Body of pancreas (tissue), 4 donors: ENCODE results near the gene RAB7A.

Experiments used
- CTCF ChIP-seq, 7 experiments: fragments of 450-650 bp in 4 of 7; fragments of 200-600 bp in 3 of 7; sonication (generic) in 3 of 7; IDR thresholded peaks; one replicate each; pipeline ENCODE4 v1.5.1; 2016 to 2019; ENCODE audit warnings: antibody characterized with exemption in 7 of 7
- POLR2A ChIP-seq, 3 donors: fragments of 450-650 bp; IDR thresholded peaks; one replicate each; pipeline ENCODE4 v1.6.1; 2016; ENCODE audit warnings: antibody characterized with exemption in 3 of 3, mild to moderate bottlenecking in 2 of 3

- no peak for TF ChIP-seq CTCF (IDR thresholded peaks at IDR 0.05)
- no peak for TF ChIP-seq POLR2A (IDR thresholded peaks at IDR 0.05)
Measured at GRCh38 chr3:128850544-128850943, 124.6 kb downstream of the RAB7A start.
